CD4-positive, alpha-beta T cell treated with Interleukin-4 for 4 hours (primary cell): Measurements from ENCODE around the gene COL6A1.

Source experiments
- DNase-seq: peaks from one replicate; pipeline ENCODE4 v3.0.0-alpha.2; 2020

The COL6A1 gene

DNA sequence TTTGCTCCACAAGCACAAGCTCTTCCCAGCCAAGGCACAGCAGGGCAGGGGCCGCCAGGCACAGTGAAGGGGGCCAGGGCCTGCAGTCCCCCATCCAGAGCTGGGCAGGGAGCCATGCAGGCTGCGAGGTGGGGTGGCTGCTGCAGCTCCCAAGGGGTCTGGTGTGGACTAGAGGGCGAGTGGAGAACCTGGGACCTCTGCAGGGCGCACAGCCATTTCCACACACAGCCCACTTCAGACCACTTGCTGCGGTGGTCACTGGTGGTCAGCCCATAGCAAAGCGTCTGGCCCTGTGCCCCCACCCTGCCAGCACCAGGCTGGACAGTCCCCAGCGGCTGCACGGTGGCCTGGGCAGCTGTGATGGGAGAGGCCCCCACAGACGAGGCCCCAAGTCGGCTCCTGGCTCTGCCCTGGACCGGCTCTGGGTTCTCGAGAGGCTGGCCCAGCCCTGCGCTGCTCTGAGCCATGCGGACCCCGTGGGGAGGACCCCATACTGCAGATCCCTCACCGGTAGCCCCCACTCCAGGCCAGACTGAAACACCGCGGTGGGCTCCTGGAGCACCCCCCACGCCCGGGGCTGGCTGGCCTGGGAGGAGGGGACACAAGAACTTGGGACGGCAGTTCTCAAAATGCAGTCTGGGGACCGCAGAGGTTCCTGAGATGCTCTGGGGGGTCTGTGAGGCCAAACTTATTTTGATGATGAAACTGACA, 69.3 kb downstream of the COL6A1 start:
- DNase-seq: no peak

DNA sequence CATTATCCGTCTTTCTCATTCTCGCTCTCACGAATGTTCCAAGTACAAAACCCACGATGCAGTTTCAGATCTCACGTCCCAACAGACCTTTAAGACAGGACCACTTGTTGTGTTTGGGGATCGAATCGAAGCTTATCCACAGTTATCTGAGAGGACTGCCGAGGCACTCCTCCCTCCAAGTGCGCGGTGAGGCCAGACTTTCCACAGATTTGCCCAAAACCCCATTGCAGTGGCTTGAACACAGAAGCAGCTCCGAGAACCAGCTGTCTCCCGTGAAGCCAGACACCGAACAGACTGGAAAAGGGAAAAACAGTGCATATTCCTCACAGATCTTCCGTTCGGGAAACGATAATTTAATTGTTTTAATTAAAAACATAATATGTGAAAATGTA, 69.8 kb downstream of the COL6A1 start:
- DNase-seq: no peak

DNA sequence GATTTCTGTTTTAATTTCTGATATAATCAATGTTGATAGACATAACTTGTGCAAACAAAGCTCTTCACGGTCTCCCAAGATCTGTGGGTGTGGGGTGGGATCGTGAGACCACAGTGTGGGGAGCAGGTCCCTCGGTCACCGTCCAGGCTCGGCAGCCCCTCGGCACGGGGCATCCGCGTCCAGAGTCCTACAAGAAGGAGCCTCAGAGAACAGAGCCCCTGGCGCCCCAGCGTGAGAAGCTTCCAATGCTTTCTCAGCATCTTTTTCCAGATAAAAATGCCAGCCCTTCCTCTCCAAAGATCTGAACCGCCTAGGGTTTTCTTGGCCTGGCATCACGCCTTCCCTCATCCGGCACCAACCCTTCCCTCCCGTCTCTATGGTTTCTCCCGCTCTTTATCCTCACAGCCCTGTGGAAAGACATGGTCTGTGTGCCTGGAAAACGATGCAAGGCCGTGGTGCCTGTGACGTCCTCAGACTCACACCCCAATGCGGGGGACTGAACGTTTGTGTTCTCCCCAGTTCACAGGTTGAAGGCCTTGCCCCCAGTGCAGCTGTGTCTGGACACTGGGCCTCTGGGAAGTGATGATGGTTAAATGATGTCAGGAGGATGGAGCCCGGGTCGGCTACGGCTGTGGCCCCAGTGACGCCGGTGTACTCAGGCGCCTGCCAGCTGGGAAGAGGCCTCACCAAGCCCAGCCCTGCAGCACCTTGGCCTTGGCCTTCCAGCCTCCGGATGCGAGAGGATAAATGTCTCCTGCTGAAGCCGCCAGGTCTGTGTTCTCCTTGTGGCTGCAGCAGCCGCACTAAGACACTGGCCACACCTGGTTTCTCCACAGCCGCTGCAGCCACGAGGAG, 70.5 kb downstream of the COL6A1 start:
- no peak for DNase-seq

- DNase-seq: peak; percentile 50
These were observed 71.4 kb downstream of the COL6A1 start for GRCh38 chr21:46052703-46053651.

- DNase-seq: no peak
These were observed 72.5 kb downstream of the COL6A1 start for GRCh38 chr21:46054031-46054430.

GRCh38 chr21:46054451-46054881, 72.9 kb downstream of the COL6A1 start:
- no peak for DNase-seq
